IMR-90 (cell line): ENCODE results near the gene SPESP1. TPM values are rescaled to one million over a fixed set of nuclear protein-coding genes. Genes with fewer than 3 reads are reported as not detected.

Source experiments
- ATAC-seq: fragments of 200-7000 bp; cut with Tn5 transposase; 2 replicates; pipeline ENCODE4 v1.9.1; 2020; ENCODE audit warnings: low read depth, mild to moderate bottlenecking, moderate library complexity
- BruUV-seq: library from RNA; stranded (reverse); fragments of 400-500 nt; replicated peaks from 2 replicates; lab custom pipeline; 2021; lab: Mats Ljungman, UMichigan
- CTCF ChIA-PET: fragments of 300-600 bp; formaldehyde crosslinking; extraction: SDS; loops from one replicate; lab custom pipeline; 2021; ENCODE audit warnings: antibody characterized with exemption; lab: Yijun Ruan, JAX
- POLR2A ChIA-PET: fragments of 300-600 bp; sonication (Branson Sonifier 250); formaldehyde crosslinking; loops from one replicate; lab custom pipeline; 2022; ENCODE audit warnings: antibody characterized with exemption; ENCODE audit not compliant: unreplicated experiment; lab: Charles Lee
- DNase-seq: peaks from one replicate; pipeline ENCODE4 v3.0.0; 2013
- H2AFZ ChIP-seq: replicated peaks from 2 replicates; pipeline ENCODE3; 2013; ENCODE audit warnings: low read length, mild to moderate bottlenecking; ENCODE audit not compliant: poor library complexity
- H2AK5ac ChIP-seq: 2 replicates; pipeline ENCODE4 v1.6.1; 2013; ENCODE audit warnings: low read depth, low read length, inconsistent platforms
- H2AK9ac ChIP-seq: replicated peaks from 2 replicates; pipeline ENCODE3; 2013; ENCODE audit warnings: mild to moderate bottlenecking, low read depth, low read length, moderate library complexity; ENCODE audit not compliant: poor library complexity
- H2BK120ac ChIP-seq: 2 replicates; pipeline ENCODE4 v1.6.1; 2013; ENCODE audit warnings: low read depth, low read length, inconsistent platforms
- H2BK15ac ChIP-seq: 3 replicates; pipeline ENCODE4 v1.6.1; 2013; ENCODE audit warnings: low read depth, low read length, inconsistent platforms
- H2BK20ac ChIP-seq: 2 replicates; pipeline ENCODE4 v1.6.1; 2013; ENCODE audit warnings: low read depth, mild to moderate bottlenecking, inconsistent platforms, low read length, moderate library complexity
- H2BK5ac ChIP-seq: 2 replicates; pipeline ENCODE4 v1.6.1; 2013; ENCODE audit warnings: mild to moderate bottlenecking, low read depth, low read length, inconsistent platforms; ENCODE audit not compliant: poor library complexity, severe bottlenecking
- H3K14ac ChIP-seq: replicated peaks from 2 replicates; pipeline ENCODE4 v1.6.1; 2013; ENCODE audit warnings: low read depth, low read length, inconsistent platforms
- H3K18ac ChIP-seq: 2 replicates; pipeline ENCODE4 v1.6.1; 2013; ENCODE audit warnings: low read depth, low read length, control low read depth
- H3K23ac ChIP-seq: 2 replicates; pipeline ENCODE4 v1.6.1; 2013; ENCODE audit warnings: low read depth, low read length, inconsistent platforms
- H3K27ac ChIP-seq: 2 replicates; pipeline ENCODE4 v1.5.1; 2013; ENCODE audit warnings: mild to moderate bottlenecking, control low read depth, low read length; ENCODE audit not compliant: insufficient read depth
- H3K27me3 ChIP-seq: 2 replicates; pipeline ENCODE4 v1.6.1; 2013; ENCODE audit warnings: low read length; ENCODE audit not compliant: control insufficient read depth, insufficient read depth
- H3K36me3 ChIP-seq: 2 replicates; pipeline ENCODE4 v1.6.1; 2013; ENCODE audit warnings: low read length, mixed read lengths; ENCODE audit not compliant: control insufficient read depth, insufficient read depth
- H3K4ac ChIP-seq: 2 replicates; pipeline ENCODE4 v1.6.1; 2013; ENCODE audit warnings: low read depth, low read length, inconsistent platforms
- H3K4me1 ChIP-seq: 2 replicates; pipeline ENCODE4 v1.6.1; 2013; ENCODE audit warnings: low read length, mixed read lengths; ENCODE audit not compliant: control insufficient read depth, insufficient read depth
- H3K4me2 ChIP-seq: 2 replicates; pipeline ENCODE4 v1.6.1; 2013; ENCODE audit warnings: low read depth, mild to moderate bottlenecking, control low read depth, low read length, moderate library complexity
- H3K4me3 ChIP-seq: 2 replicates; pipeline ENCODE4 v1.5.1; 2013; ENCODE audit warnings: low read depth, mild to moderate bottlenecking, control low read depth, low read length, moderate library complexity; ENCODE audit not compliant: insufficient read depth
- H3K56ac ChIP-seq: 2 replicates; pipeline ENCODE4 v1.6.1; 2013; ENCODE audit warnings: low read length, inconsistent platforms; ENCODE audit not compliant: insufficient read depth; ENCODE audit errors: extremely low read depth
- H3K79me1 ChIP-seq, 2 experiments: 2 replicates each; pipeline ENCODE4 v1.6.1; 2013; ENCODE audit warnings: low read length in 2 of 2, inconsistent platforms in 1 of 2, low read depth in 1 of 2
- H3K9ac ChIP-seq: 2 replicates; pipeline ENCODE4 v1.6.1; 2013; ENCODE audit warnings: low read depth, low read length, control low read depth
- H3K9me1 ChIP-seq: 2 replicates; pipeline ENCODE4 v1.6.1; 2013; ENCODE audit warnings: low read length, inconsistent platforms; ENCODE audit not compliant: insufficient read depth
- H3K9me3 ChIP-seq: 2 replicates; pipeline ENCODE4 v1.6.1; 2013; ENCODE audit warnings: low read length; ENCODE audit not compliant: control insufficient read depth, insufficient read depth
- H4K20me1 ChIP-seq: 2 replicates; pipeline ENCODE4 v1.6.1; 2013; ENCODE audit warnings: low read length, inconsistent platforms; ENCODE audit not compliant: insufficient read depth
- H4K5ac ChIP-seq: 2 replicates; pipeline ENCODE4 v1.6.1; 2013; ENCODE audit warnings: mild to moderate bottlenecking, low read depth, low read length, control low read depth
- H4K8ac ChIP-seq, 2 experiments: 2 replicates each; pipeline ENCODE4 v1.6.1; 2013; ENCODE audit warnings: low read depth in 2 of 2, low read length in 2 of 2, control low read depth in 1 of 2, inconsistent platforms in 1 of 2
- H4K91ac ChIP-seq: 2 replicates; pipeline ENCODE4 v1.6.1; 2013; ENCODE audit warnings: low read depth, low read length, inconsistent platforms; ENCODE audit not compliant: insufficient read depth
- MAZ ChIP-seq: IDR thresholded peaks from 2 replicates; pipeline ENCODE4 v1.6.1; 2012; ENCODE audit warnings: low read depth, mild to moderate bottlenecking, low read length, improper control_type of control experiment, moderate library complexity, borderline replicate concordance
- WGBS, 2 experiments: methylation state at CpG; one replicate each; pipeline versions ENCODE4 v1.1.5 to v1.1.7; 2013; ENCODE audit warnings: missing lambda C conversion rate in 2 of 2; ENCODE audit not compliant: insufficient read length in 1 of 2; ENCODE audit errors: extremely low coverage in 2 of 2; 5-methylcytosine and 5-hydroxymethylcytosine counted together
- dilution Hi-C: fragments of 300-500 bp; cut with HindIII; formaldehyde crosslinking; loops from one replicate; pipeline ENCODE4 v1.14.3; 2018; ENCODE audit warnings: low sequenced_read_pairs; ENCODE audit not compliant: unreplicated experiment
- in situ Hi-C: fragments of 300-500 bp; cut with MboI; formaldehyde crosslinking; loops from 3 replicates; pipeline ENCODE4 v1.14.3; 2019; ENCODE audit warnings: low sequenced_read_pairs, inconsistent platforms, mixed read lengths
- intact Hi-C: fragments of 100-400 bp; cut with micrococcal nuclease; formaldehyde crosslinking; loops from 2 replicates; pipeline ENCODE4 v1.10.0; 2022
- polyA plus RNA-seq, 3 experiments: library from polyadenylated mRNA; depleted of rRNA; stranded (reverse); fragments of >200 nt; gene quantifications; 2 replicates each; pipeline ENCODE4 v1.2.3, GENCODE V29; 2012; ENCODE audit warnings: low replicate concordance in 1 of 3
- total RNA-seq: library from RNA; depleted of rRNA; stranded (reverse); fragments of >200 nt; gene quantifications from 2 replicates; pipeline ENCODE4 v1.2.3, GENCODE V29; 2012

Gene SPESP1
- total and polyA plus RNA-seq, 2 of the 4 experiments (the other 2 are of a cell fraction) = 2.9 to 3.0 TPM

- H3K27ac ChIP-seq = no peak overlapping the region
Measured at GRCh38 chr15:68888419-68888818, 41.9 kb upstream of the SPESP1 start.

More at GRCh38 chr15:68888419-68888818, 41.9 kb upstream of the SPESP1 start:
- DNase-seq (no peak), ATAC-seq (no peak)
- no peaks in the 10 kb centered on the region for H4K20me1 ChIP-seq
- H4K5ac ChIP-seq = no peak overlapping the region
- no peak overlapping the region for H2AK5ac ChIP-seq
- no peak overlapping the region for H2AFZ ChIP-seq
- H3K23ac ChIP-seq = no peak overlapping the region
- no peak overlapping the region for H3K14ac ChIP-seq
- no peak overlapping the region for H2BK20ac ChIP-seq
- in situ Hi-C loops (no loop called here), intact Hi-C loops (no loop called here), dilution Hi-C loops (no loop called here)
- peaks cover 25% of the 10 kb centered on the region for H3K27me3 ChIP-seq
- H2AK9ac ChIP-seq = no peak overlapping the region
- H3K79me1 ChIP-seq = no peaks in the 10 kb centered on the region
- no peak overlapping the region for H3K56ac ChIP-seq
- H3K36me3 ChIP-seq = no peaks in the 10 kb centered on the region
- H2BK120ac ChIP-seq = no peak overlapping the region
- no peak overlapping the region for H4K91ac ChIP-seq
- TF ChIP-seq MAZ = no peak
- H3K18ac ChIP-seq = no peak overlapping the region
- no peak overlapping the region for H3K4me2 ChIP-seq
- H2BK15ac ChIP-seq = no peak overlapping the region
- no peaks in the 10 kb centered on the region for H3K9me3 ChIP-seq
- 100% methylated on average over 1 of the region's 12 CpGs; no CpG with 5 or more reads in 1 of the 2 experiments for WGBS, 2 experiments
- no peak overlapping the region for H2BK5ac ChIP-seq
- no TSS peak for BruUV-seq
- H3K9ac ChIP-seq = no peak overlapping the region
- no peak overlapping the region for H4K8ac ChIP-seq
- POLR2A ChIA-PET = no interaction called here
- H3K4ac ChIP-seq = no peak overlapping the region
- CTCF ChIA-PET = no interaction called here
- no peaks in the 10 kb centered on the region for H3K4me1 ChIP-seq
- no peak overlapping the region for H3K4me3 ChIP-seq
- H3K9me1 ChIP-seq = no peaks in the 10 kb centered on the region
